ENCODE data around the gene POC1A.

POC1A gene

DNA sequence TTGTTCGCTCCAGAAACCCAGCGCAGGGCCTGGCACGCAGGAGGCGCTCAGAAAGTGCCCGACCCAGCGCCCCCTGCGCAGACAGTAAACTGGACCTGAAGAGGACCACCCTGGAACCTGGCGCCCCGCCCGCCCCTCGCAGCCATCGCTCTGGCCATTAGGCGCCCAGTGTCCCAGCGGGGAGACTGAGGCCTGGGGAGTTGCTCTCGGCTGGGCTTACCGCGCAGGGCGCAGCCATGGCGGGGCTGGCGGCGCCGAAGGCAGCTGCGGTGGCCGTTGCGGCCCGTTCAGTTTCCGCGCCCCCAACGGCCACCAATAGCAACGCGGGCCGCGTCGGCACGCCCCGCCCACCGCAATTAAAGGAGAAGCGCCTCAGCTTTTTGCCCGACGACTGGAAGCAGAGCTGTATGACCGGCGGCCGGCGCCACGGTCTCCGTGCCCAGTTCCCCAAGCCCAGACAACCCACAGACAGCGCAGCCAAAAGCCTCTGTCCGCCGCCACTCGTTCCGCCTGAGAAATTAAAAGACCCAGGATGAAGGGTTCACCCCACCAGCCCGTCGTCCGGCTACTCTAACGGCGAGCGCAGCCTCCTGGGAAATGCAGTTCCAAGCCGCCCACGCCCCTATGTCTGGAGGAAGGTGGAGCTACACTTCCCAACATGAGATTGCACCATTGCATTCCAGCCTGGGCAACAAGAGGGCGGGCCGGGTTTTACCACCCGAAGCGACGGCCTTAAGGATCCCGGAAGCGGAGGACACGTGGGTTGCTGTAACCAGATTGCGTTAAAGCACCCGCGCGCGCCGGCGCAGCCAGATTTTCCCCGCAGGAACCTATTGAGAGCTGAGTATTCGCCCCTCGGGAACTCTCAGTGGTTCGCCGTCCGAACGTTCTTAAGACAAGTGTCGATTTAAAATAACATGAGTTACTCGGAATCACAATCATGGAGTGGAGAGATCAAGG is at the start of gene POC1A:
POC1A (minus strand) TSS at position 289 of the 960 bp plus-strand sequence; CDS start at position 238, 51 bp downstream.
- intact Hi-C loops (cut with DNase I), result loop anchor here (1.0 kb wide), 1 partner anchor 44 kb away; the partner anchor contains the start of gene ALAS1
- peak; percentile 88 to 99 (median 95) for DNase-seq

DNA sequence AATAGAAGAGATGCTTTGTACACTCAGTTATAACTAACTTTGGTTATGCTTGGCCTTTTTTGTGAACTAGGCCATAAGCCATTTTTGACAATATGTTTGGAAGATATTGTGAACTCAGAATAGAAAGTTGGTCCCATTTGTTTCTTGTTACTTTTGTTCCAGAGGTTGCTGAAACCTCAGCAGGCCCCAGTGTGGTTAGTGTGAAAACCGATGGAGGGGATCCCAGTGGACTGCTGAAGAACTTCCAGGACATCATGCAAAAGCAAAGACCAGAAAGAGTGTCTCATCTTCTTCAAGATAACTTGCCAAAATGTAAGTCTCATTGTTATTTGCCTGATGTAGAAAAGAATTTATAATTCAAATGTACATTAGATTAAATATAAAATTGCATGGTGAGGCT is 49.5 kb upstream of the POC1A start:
- intact Hi-C loops (cut with DNase I), result no loop called here
- no peak for DNase-seq

DNA sequence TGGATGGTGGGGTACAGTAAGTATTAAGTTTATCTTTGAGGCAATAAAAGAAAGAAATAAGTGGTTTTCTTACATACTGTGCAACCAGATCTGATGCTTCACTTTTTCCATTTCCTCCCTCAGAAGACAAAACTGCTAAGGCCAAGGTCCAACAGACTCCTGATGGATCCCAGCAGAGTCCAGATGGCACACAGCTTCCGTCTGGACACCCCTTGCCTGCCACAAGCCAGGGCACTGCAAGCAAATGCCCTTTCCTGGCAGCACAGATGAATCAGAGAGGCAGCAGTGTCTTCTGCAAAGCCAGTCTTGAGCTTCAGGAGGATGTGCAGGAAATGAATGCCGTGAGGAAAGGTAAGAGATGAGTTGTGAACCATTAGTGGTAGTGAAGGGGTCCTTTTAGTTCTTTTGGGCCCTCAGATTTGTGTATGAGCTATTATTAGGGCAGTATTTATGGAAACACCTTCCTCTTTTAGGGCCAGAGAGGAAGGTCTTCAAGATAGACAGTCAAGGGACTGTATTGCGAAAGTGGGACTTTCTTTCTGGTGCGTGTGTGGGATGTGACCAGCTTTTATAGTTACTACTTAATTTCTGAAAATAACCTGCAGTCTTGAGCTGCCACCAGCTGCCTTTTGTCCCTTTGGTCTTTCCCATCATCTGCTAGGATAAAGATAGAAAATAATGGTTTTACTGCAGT is 48.3 kb upstream of the POC1A start:
- no peak for DNase-seq
- intact Hi-C loops (cut with DNase I), result no loop called here

DNA sequence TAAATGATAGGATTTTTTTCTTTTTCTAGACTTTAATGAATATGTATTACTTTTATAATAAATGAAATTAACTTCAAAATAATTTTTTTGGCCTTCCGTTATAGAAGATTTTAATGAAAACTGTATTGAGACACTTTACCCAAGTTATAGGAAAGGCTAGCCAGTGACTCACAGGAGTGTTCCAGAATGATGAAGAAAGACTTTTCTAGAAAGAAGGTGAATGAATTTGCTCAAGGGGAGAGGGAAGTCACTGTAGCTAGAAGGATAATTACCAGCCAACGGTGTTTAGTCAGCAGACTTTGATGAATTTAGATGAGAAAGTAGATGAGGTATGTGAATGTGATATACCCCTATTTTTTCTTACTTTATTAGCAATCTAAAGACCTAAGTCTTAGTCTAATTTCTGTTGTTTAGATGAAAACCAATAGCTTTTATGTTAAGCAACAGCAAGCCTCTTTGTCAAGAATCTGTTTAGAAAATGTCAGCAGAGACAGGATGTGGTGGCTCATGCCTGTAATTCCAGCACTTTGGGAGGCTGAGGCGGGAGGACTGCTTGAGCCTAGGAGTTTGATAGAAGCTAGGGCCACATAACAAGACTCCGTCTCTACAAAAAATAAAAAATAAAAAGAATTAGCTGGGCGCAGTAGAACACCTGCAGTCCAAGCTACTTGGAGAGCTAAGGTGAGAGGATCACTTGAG is 46.9 kb upstream of the POC1A start:
- intact Hi-C loops (cut with DNase I), result no loop called here
- peak in 1 of 10 donors; percentile 6 for DNase-seq

DNA sequence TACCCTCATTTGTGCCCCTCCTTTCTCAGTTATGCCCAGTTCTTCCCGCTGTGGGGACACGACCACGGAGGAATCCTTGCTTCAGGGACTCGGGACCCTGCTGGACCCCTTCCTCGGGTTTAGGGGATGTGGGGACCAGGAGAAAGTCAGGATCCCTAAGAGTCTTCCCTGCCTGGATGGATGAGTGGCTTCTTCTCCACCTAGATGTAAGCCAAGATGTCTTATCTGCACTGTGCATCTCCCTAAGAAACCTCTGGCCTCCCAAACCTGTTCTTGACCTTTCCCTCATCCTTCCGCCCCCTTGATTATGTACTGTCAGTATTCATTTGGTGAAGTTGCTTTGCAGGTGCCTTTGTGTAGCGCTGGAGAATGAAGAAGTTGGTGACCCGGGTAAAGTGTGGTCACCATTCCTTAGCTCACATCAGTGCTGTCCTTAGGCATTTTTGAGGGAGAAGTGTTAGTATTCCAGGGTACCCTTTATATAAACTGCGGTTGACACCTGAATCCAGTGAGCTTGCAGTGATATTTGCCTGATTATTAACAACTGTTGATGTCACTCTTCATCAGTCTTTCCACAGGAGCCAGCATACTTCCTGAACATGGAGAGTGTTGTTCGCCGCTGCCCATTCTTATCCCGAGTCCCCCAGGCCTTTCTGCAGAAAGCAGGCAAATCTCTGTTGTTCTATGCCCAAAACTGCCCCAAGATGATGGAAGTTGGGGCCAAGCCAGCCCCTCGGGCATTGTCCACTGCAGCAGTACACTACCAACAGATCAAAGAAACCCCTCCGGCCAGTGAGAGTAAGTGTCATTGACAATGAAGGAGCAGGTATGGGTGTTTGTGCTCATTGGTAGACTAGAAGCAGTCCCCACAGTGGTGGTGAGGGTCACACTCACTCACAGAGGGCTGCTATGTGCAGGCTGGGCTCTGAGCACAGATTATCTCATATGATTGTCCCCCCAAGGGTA is 44.7 kb upstream of the POC1A start:
- no peak for DNase-seq
- intact Hi-C loops (cut with DNase I), result loop anchor here (1.0 to 5.0 kb wide), 2 partner anchors 45 to 78 kb away; partner anchors contain the start of genes POC1A and WDR82

DNA sequence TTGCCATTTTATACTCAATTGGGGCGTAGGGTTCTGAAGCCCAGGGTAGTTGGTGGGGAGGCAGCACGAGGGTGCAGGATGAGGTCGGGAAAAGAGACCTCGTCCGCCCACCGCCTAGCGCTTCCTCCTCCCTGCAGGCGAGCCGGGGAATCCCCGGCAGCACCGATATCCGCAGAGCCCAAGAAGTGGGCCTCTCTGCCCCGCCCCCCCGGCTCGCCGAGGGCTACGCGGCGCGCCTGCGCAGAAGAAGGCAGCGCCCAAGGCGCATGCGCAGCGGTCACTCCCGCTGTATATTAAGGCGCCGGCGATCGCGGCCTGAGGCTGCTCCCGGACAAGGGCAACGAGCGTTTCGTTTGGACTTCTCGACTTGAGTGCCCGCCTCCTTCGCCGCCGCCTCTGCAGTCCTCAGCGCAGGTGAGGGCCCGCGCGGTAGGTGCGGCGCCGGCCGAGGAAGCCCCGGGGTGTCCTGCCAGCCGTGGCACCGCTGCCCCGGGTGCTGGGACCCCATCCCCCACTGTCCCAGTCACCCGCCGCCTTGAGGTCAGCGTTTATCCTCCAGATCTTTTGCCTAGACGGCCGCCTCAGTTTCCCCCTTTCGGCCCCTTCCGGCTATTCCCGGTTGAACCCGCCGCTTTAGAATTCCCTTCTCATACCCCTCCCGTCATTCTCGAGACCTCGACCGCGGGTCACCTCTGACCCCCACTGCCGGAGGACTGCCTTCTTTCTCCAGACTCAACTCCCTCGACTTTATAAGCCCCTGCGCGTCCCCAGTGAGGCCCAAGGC is 43.8 kb upstream of the POC1A start, which contains the start of gene ALAS1:
ALAS1 (plus strand) TSS at position 319 of the 784 bp plus-strand sequence. CDS start 1,082 bp downstream, outside the sequence.
- DNase-seq, result peak; percentile 75 to 98 (median 87)
- intact Hi-C loops (cut with DNase I), result loop anchor here (1.0 to 5.0 kb wide), 2 partner anchors 44 to 79 kb away; partner anchors contain the start of genes POC1A and WDR82

DNA sequence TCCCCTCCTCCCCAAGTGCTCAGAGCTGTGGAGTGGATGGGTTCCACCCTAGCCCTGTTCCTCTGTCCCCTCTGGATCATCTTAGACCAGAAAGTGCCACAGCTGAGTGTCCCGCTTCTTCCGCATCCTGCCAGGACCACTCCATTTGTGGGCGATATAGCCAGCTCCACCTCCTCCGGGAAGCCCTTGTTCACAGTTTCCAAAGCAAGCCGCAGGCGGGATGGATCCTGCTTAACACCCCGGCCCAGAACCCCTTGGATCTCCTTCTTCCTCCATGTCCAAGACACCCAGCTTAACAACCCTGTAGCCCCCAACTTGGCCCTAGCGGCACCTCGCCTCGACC is 43.2 kb upstream of the POC1A start:
- intact Hi-C loops (cut with DNase I), result loop anchor here (5.0 kb wide), 1 partner anchor 80 kb away; the partner anchor contains the start of gene WDR82
- peak in 2 of 10 donors; percentile 27 to 87 for DNase-seq

DNA sequence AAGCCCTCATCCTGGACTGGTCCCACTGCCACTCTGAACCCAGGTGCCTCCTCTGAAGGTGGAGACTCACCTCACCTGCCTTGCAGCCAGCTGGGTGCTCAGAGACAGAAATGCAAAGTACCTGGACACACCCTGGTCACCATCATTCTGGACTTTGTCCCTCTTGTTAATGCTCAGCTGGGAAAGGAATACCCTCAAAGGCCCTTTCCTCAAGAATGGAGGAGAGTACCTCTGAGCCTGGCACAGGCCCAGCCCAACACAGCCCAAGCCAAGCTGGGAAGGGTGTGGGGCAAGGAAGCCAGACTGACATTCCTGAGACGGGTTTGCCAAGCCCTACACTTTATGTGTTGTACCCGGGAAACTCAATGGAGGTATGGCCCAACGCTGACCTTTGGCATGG is 42.8 kb upstream of the POC1A start:
- DNase-seq, result peak in 1 of 10 donors; percentile 82

DNA sequence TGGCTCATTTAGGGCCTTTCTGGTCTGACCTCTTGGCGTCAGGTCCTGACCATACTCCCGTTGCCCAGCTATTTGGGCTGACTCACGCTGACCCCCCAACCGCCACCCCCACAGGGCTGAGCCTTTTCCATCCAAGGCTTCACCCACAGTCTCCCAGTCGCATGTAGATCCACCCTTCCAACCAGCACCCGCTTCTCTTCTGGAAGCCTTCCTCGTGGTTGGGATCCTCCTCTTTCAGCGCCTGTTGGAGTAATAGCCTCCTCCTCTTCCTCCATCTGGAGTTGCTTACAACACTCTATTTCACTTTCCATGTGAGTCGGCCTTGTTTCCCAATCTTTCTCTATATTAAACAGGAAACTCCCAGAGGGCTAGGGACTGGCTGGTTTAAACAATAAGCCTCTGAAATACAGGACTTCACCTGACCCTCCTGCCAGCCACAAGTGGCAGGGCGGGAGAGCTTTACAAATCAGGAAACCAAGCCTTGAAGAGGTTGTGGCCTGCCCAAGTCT is 41.7 kb upstream of the POC1A start:
- no peak for DNase-seq
- intact Hi-C loops (cut with DNase I), result loop anchor here (5.0 kb wide), 1 partner anchor 81 kb away; the partner anchor contains the start of gene WDR82

More for the DNA sequence above, 42.8 kb upstream of the POC1A start:
- intact Hi-C loops (cut with DNase I), result loop anchor here (5.0 kb wide), 1 partner anchor 80 kb away; the partner anchor contains the start of gene WDR82

DNA sequence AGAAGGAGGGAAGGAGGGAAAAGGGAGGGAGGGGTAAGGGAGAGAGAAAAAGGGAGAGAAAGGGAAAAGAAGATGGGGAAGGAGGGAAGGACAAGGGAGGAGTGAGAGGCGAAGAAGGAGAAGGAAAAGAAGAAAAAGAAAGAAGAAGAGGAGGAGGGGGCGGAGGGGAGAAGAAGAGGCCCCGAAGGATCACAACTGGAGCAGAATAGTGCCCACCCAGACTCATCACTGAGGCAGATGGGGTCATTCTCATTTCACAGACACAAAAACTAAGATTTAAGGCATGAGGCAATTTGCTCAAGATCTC is 41.0 kb upstream of the POC1A start:
- intact Hi-C loops (cut with DNase I), result loop anchor here (5.0 kb wide), 1 partner anchor 82 kb away; the partner anchor contains the start of gene WDR82
- no peak for DNase-seq

DNA sequence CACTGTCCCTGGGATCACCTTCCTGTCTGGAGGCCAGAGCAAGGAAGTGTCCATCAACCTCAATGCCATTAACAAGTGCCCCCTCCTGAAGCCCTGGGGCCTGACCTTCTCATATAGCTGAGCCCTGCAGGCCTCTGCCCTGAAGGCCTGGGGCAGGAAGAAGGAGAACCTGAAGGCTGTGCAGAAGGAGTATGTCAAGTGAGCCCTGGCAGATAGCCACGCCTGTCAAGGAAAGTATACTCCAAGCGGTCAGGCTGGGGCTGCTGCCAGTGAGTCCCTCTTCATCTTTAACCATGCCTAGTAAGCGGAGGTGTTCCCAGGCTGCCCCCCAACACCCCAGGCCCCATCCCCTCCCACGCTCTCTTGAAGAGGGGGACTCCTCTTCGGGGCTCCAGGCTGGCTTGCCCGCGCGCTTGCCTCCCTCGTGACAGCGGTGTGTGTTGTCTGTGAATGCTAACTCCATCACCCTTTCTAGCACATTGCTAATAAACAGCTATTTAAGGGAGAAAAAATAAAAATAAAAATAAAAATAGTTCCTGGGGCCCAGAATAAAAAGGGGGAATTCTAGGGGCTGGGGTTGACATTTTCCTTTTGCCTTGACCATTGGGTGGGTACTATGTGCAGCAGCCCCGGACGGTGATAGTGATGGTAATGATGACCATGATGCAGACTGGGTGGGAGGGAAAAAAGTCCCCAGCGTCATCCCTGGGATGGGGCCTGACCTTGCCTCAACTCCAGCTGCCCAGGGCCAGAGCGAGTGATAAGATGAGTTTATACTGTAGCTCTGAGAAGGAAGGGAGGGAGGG is 40.5 kb upstream of the POC1A start:
- peak in 1 of 10 donors; percentile 53 for DNase-seq
- intact Hi-C loops (cut with DNase I), result loop anchor here (5.0 kb wide), 1 partner anchor 83 kb away; the partner anchor contains the start of gene WDR82

DNA sequence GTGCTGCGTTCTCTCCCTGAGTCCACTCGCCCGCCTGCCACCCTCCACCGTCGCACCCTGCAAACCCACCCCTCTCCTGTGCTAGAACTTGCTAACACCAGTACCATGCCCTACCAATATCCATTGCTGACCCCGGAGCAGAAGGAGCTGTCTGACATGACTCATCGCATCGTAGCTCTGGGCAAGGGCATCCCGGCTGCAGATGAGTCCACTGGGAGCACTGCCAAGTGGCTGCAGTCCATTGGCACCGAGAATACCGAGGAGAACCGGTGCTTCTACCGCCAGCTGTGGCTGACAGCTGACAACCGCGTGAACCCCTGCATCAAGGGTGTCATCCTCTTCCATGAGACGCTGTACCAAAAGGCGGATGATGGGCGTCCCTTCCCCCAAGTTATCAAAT is 38.8 kb upstream of the POC1A start:
- DNase-seq, result peak; percentile 40 to 97 (median 78)

DNA sequence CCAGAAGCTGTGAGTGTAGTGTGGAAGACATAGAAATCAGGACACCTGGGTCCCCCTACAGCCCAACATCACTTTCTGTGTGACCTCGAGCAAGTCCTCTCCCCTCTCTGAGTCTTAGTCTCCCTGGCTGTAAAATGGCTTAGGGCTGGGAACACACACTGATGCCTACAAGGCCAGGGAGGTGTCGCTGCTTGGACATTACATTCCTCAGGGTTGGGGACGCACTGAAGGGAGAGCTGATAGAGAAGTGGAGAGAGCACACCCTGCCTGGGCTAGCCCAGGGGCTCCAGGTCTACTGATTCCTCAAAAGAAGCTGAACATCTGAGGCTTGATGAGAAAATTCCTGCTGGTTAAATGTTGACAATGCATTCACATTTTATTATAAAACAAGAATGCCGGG is 37.4 kb upstream of the POC1A start:
- DNase-seq, result no peak
- intact Hi-C loops (cut with DNase I), result no loop called here

More for the DNA sequence above, 38.8 kb upstream of the POC1A start:
- intact Hi-C loops (cut with DNase I), result no loop called here

DNA sequence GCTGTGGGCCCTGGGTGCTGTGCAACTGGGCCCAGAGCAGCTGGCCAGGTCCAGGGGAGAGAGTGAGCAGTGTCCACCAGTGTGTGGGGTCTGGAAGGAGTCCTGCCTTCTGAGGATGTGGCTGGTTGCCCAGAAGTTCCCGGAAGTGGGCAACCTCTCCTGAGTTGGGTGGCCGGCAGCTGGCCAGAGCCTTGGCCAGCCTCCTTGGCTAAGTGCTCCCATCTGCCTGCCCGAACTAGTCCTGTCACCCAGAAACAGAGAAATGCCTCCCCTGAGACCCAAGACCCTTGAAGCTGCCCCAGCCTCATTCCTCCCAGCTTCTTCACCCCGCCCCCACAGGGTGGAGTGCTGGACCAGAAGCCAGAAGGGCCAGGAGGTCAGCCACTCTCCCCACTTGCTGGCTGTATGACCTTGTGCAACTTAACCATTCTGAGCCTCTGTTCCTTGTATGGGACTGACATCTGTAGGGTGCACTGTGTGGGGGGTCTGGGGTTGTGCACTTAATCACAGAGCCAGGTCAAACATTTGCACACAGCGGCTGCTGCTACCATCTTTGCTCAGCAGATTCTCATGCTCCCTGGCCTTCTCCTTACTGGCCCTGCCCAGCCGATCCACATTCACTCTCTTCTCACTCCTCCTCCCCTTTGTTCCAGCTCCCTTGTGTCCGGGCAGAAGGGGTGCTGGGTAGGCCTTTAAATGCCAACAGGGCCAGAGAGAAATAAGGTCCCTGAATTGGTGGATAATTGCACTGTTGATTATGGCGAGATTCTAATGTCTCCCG is 36.3 kb upstream of the POC1A start:
- intact Hi-C loops (cut with DNase I), result no loop called here
- DNase-seq, result peak in 9 of 10 donors; percentile 25 to 91 (median 48)

DNA sequence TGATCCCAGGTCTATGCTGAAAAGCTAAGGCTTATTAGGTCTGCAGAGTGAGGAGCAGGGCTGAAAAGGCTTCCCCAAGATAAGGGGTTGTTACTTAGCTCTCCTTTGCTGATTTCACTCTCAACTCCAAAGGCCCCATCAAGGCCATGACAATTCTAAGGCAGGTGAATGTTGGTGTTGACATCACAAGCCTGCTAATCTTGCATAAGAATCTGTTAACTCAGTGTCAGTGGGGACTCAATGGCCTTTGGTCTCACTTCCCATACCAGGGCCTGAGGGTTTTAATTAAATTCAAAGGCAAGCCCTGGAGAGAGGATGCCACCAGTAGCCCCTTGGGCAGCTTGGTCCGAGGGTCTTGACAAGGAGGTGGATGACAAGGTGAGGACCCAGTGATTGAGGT is 34.3 kb upstream of the POC1A start:
- intact Hi-C loops (cut with DNase I), result no loop called here
- no peak for DNase-seq

DNA sequence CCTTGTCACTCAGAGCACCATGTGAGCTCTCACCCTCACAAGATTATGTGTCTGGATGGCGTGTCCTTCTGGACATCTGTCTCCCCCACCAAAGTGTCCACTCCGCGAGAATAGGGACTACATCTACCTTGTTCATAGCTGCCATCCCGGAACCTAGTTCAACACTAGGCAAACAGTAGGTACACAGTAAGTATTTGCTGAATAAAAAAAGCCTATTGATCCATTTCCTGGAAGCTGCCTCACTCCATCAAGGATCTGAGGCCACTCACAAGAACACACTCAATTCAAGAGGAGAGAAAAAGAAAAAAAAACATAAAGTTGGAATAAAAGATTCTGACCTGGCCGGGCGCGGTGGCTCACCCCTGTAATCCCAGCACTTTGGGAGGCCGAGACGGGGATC is 32.5 kb upstream of the POC1A start:
- peak in 1 of 10 donors; percentile 46 for DNase-seq
- intact Hi-C loops (cut with DNase I), result no loop called here
